ENCODE results near the gene HPGD. TPM values are rescaled to one million over a fixed set of nuclear protein-coding genes. Genes with fewer than 3 reads are reported as not detected.
A peak's percentile ranks its signal among the peaks of the same experiment; 100 is the strongest.

Gene HPGD
- total RNA-seq (85.7 TPM), polyA plus RNA-seq (100 to 1,000 TPM in 1 of 4 donors, 10 to 100 TPM in 3; 48.3 to 126 (median 87.9) TPM)

DNA sequence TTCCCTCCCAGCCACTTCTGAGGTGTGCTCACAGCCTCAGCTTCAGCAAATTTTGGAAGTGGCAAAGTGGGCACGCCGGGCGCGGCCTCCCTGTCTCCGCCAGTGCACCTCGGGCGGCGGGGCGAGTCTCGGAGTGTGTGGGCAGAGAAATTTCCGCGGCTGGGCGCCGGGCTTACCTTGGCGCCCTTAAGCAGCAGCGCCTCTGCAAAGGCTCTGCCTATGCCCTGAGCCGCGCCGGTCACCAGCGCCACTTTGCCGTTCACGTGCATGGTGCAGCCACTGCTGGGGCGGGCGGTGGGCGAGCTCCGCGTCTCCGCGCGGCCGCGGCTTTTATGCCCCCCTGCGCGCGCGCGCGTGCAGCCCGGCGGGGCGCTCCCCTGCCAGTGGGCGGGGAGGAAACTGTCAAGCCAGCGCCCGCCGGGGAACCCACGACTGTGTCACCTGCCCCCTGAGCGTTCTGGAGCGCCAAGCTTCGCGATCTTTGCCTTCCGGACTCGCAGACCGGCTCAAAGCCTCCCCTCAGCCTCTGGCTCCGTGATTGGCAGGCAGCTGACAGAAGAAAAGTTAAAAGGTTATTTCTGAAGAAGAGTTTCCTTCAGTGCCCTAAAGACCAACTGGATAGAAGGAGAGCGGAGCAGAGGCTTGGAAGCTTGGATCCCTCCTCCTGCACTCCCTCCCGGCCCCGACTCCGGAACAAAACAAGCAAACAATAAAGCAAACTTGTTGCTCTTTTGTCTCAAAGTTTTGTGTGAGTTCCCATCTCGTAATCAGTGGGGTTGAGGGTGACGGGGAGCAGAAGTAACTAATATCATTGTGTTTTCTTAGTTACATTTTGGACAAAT, at the start of gene HPGD:
HPGD (minus strand) TSS at position 306 of the 842 bp plus-strand sequence; CDS start at position 269, 37 bp downstream.
- peak within 1 kb of the TSS; percentile 89 for H3K4me3 ChIP-seq (ENCODE audit: low read depth, low read length)
- DNase-seq (peak; percentile 65 to 79 (median 70)), ATAC-seq (ENCODE audit: low read depth in 2 of 2) (peak; percentile 87 to 89)
- no peaks in the 10 kb centered on the region for H3K9me3 ChIP-seq (ENCODE audit: control insufficient read depth in 2 of 2, low read length in 2 of 2)
- Mint-ChIP-seq H3K4me3 (peak within 1 kb of the TSS; percentile 86 to 97 (median 91)), H3K4me1 (peaks cover 4 to 42% (median 23%) of the 10 kb centered on the region in 4 donors), H3K27me3 (peaks cover 37% of the 10 kb centered on the region), H3K36me3 (no peaks in the 10 kb centered on the region), H3K27ac (peak within 1 kb of the TSS; percentile 59 to 91 (median 89)), H3K9me3 (peaks cover 0 to 5% (median 3%) of the 10 kb centered on the region in 7 donors)
- peaks cover 8% of the 10 kb centered on the region for H3K27me3 ChIP-seq (ENCODE audit: control insufficient read depth, insufficient read depth, low read length)
- H3K27ac ChIP-seq (ENCODE audit: insufficient read depth, low read length, poor library complexity, severe bottlenecking) = peak within 1 kb of the TSS; percentile 76
- H3K36me3 ChIP-seq (ENCODE audit: control insufficient read depth, insufficient read depth, low read length) = no peaks in the 10 kb centered on the region
- peaks cover 5% of the 10 kb centered on the region for H3K4me1 ChIP-seq (ENCODE audit: control insufficient read depth, insufficient read depth, low read length, poor library complexity, severe bottlenecking)

DNA sequence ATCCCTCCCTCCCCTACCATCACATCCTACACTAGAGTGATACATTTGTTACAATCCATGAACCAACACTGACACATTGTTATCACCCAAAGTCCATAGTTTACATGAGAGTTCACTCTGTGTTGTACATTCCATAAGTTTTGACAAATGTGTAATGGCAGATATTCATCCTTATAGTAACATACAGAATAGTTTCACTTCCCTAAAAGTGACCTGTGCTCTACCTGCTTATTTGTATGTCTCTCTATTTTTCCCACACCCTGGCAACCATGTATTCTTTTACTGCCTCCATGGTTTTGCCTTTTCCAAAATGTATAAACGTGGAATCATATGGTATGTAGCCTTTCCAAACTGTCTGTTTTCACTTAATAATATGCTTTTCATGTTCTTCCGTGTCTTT, 42.2 kb upstream of the HPGD start:
- Histone ChIP-seq H3K9me3 (ENCODE audit: control insufficient read depth in 2 of 2, low read length in 2 of 2) (no peaks in the 10 kb centered on the region), H3K27ac (ENCODE audit: insufficient read depth, low read length, poor library complexity, severe bottlenecking) (no peak overlapping the region), H3K4me1 (ENCODE audit: control insufficient read depth, insufficient read depth, low read length, poor library complexity, severe bottlenecking) (no peaks in the 10 kb centered on the region), H3K36me3 (ENCODE audit: control insufficient read depth, insufficient read depth, low read length) (no peaks in the 10 kb centered on the region), H3K27me3 (ENCODE audit: control insufficient read depth, insufficient read depth, low read length) (no peaks in the 10 kb centered on the region), H3K4me3 (ENCODE audit: low read depth, low read length) (no peak overlapping the region)
- Mint-ChIP-seq H3K36me3 (no peaks in the 10 kb centered on the region), H3K9me3 (peaks cover 0 to 4% (median 0%) of the 10 kb centered on the region in 7 donors), H3K4me3 (no peak overlapping the region), H3K27ac (no peak overlapping the region), H3K27me3 (no peaks in the 10 kb centered on the region), H3K4me1 (peaks cover 0 to 5% (median 0%) of the 10 kb centered on the region in 4 donors)
- ATAC-seq (ENCODE audit: low read depth in 2 of 2) = no peak
- DNase-seq = no peak

DNA sequence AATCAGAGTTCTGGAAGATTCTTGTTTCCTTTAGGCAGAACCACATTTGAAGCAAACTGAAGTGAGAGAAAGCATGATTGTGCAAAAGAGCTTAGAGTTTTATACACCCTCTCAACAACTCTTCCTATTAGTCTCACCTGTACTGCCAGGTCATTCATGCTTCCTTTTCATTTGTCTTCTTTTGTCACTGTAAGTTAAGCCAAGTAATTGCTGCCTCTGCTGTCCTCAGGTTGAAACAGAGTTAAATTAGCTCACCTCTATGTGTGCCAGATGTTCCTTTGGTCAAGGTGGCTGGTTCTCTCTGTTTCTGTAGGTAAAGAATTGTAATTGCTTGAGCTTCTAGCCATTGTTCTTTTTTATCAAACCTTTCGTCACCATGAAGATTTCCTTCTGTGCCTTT, 41.1 kb upstream of the HPGD start:
- Mint-ChIP-seq H3K4me1 (peaks cover 0 to 5% (median 0%) of the 10 kb centered on the region in 4 donors), H3K9me3 (peaks cover 0 to 4% (median 0%) of the 10 kb centered on the region in 7 donors), H3K27ac (no peak overlapping the region)

DNA sequence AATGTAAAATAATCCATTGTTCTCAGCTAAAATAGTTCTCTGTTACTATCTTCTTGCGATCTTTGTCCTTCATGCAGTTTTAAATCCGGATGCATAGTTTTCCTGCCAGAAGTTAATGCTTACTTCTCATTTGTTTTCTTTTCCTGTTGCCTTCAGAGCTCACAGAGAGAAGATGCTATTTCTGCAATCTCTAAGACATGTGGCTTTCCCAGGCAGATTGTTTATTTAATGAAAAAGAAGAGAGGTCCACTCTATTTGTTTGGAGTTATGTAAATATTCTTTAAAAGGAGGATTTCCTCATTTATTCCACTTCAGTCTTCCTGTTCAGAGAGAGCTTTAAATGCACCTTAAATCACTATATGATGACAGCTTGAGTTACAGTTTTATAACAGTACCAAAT, 39.3 kb upstream of the HPGD start:
- no peak overlapping the region for H3K4me3 ChIP-seq (ENCODE audit: low read depth, low read length)
- ATAC-seq (ENCODE audit: low read depth in 2 of 2) (no peak), DNase-seq (no peak)
- H3K27me3 ChIP-seq (ENCODE audit: control insufficient read depth, insufficient read depth, low read length) = no peaks in the 10 kb centered on the region
- Mint-ChIP-seq H3K27ac (no peak overlapping the region), H3K4me1 (peaks cover 0 to 5% (median 0%) of the 10 kb centered on the region in 4 donors), H3K4me3 (no peak overlapping the region), H3K9me3 (peaks cover 0 to 6% (median 0%) of the 10 kb centered on the region in 7 donors), H3K36me3 (no peaks in the 10 kb centered on the region), H3K27me3 (no peaks in the 10 kb centered on the region)
- H3K9me3 ChIP-seq (ENCODE audit: control insufficient read depth in 2 of 2, low read length in 2 of 2) = no peaks in the 10 kb centered on the region
- no peaks in the 10 kb centered on the region for H3K4me1 ChIP-seq (ENCODE audit: control insufficient read depth, insufficient read depth, low read length, poor library complexity, severe bottlenecking)
- H3K36me3 ChIP-seq (ENCODE audit: control insufficient read depth, insufficient read depth, low read length) = no peaks in the 10 kb centered on the region
- H3K27ac ChIP-seq (ENCODE audit: insufficient read depth, low read length, poor library complexity, severe bottlenecking) = no peak overlapping the region

More for the DNA sequence above, 41.1 kb upstream of the HPGD start:
- H3K27me3 ChIP-seq (ENCODE audit: control insufficient read depth, insufficient read depth, low read length) = no peaks in the 10 kb centered on the region
- H3K4me1 ChIP-seq (ENCODE audit: control insufficient read depth, insufficient read depth, low read length, poor library complexity, severe bottlenecking) = no peaks in the 10 kb centered on the region
- ATAC-seq (ENCODE audit: low read depth in 2 of 2) = no peak
- no peaks in the 10 kb centered on the region for H3K27me3 Mint-ChIP-seq
- H3K36me3 ChIP-seq (ENCODE audit: control insufficient read depth, insufficient read depth, low read length) = no peaks in the 10 kb centered on the region
- DNase-seq = no peak
- no peak overlapping the region for H3K27ac ChIP-seq (ENCODE audit: insufficient read depth, low read length, poor library complexity, severe bottlenecking)
- H3K4me3 Mint-ChIP-seq = no peak overlapping the region
- H3K4me3 ChIP-seq (ENCODE audit: low read depth, low read length) = no peak overlapping the region
- H3K9me3 ChIP-seq (ENCODE audit: control insufficient read depth in 2 of 2, low read length in 2 of 2) = no peaks in the 10 kb centered on the region
- H3K36me3 Mint-ChIP-seq = no peaks in the 10 kb centered on the region

DNA sequence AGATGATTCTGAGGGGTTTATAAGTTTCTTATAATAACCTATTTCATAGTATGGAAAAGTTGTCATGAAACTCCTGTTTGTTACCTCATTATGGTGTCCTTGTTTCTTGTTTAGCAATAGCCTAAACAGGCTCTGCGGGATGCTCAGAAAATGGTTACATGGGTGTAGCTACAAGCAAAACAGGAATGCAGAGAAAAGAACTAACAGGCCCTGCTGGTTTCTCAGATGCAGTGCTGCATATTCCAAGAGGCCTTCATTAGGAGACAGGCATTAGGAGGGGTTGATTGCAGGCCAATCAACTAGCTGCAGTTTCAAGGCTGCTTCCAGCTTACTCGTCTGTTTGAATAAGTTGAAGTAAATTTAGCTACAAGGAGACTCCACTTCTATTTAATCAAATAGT, 37.6 kb upstream of the HPGD start:
- ATAC-seq (ENCODE audit: low read depth in 2 of 2) = no peak
- peaks cover 0 to 5% (median 0%) of the 10 kb centered on the region in 4 donors for H3K4me1 Mint-ChIP-seq

DNA sequence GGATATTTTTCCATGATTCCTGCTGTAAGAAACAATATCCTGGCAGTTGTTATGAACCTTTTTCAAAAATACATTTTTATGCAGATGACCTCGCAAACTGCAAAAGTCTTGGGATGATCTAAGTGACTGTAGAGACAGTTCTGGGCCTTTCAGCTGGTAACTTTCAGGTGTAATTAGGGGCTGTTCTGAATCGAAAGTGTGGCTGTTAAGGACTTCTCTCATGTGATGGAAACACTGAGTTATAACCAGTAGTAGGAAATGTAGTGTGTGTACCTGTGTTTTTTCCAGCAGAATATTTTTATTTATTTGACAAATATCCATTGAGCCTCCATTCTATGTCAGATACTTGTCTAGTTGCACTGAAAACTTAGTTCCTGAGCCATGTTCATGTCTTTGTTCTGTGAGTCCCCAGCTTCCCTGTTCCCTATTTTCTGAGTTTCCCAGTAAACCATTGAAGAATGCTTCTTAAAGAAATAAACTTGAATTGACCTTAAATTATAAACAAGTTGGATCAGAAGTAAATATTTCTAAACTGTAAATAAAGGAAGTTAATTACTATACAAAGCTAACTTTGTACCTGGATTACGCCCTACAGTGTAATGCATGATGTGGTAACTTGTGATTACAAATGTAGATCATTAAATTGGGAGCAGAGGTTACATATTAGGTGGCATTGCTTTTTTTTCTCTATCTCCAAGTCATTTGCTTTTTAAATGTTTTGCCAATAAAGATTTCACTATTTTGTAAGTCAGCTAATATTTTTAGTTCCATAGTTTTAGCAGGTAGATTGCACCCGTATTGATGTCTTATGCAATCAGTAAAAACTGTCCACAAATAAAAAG, 33.7 kb upstream of the HPGD start:
- H3K4me3 Mint-ChIP-seq = no peak overlapping the region
- no peak overlapping the region for H3K27ac Mint-ChIP-seq
- H3K4me3 ChIP-seq (ENCODE audit: low read depth, low read length) = no peak overlapping the region
- no peak overlapping the region for H3K27ac ChIP-seq (ENCODE audit: insufficient read depth, low read length, poor library complexity, severe bottlenecking)
- no peaks in the 10 kb centered on the region for H3K27me3 ChIP-seq (ENCODE audit: control insufficient read depth, insufficient read depth, low read length)
- DNase-seq = no peak
- H3K4me1 ChIP-seq (ENCODE audit: control insufficient read depth, insufficient read depth, low read length, poor library complexity, severe bottlenecking) = no peaks in the 10 kb centered on the region
- H3K27me3 Mint-ChIP-seq = no peaks in the 10 kb centered on the region
- no peaks in the 10 kb centered on the region for H3K36me3 Mint-ChIP-seq
- peaks cover 0 to 7% (median 5%) of the 10 kb centered on the region in 7 donors for H3K9me3 Mint-ChIP-seq
- H3K4me1 Mint-ChIP-seq = no peaks in the 10 kb centered on the region
- H3K9me3 ChIP-seq (ENCODE audit: control insufficient read depth in 2 of 2, low read length in 2 of 2) = no peaks in the 10 kb centered on the region
- ATAC-seq (ENCODE audit: low read depth in 2 of 2) = no peak
- H3K36me3 ChIP-seq (ENCODE audit: control insufficient read depth, insufficient read depth, low read length) = no peaks in the 10 kb centered on the region

More for the DNA sequence above, 37.6 kb upstream of the HPGD start:
- no peaks in the 10 kb centered on the region for H3K27me3 Mint-ChIP-seq
- Histone ChIP-seq H3K27ac (ENCODE audit: insufficient read depth, low read length, poor library complexity, severe bottlenecking) (no peak overlapping the region), H3K9me3 (ENCODE audit: control insufficient read depth in 2 of 2, low read length in 2 of 2) (no peaks in the 10 kb centered on the region), H3K27me3 (ENCODE audit: control insufficient read depth, insufficient read depth, low read length) (no peaks in the 10 kb centered on the region), H3K4me3 (ENCODE audit: low read depth, low read length) (no peak overlapping the region), H3K4me1 (ENCODE audit: control insufficient read depth, insufficient read depth, low read length, poor library complexity, severe bottlenecking) (no peaks in the 10 kb centered on the region), H3K36me3 (ENCODE audit: control insufficient read depth, insufficient read depth, low read length) (no peaks in the 10 kb centered on the region)
- H3K36me3 Mint-ChIP-seq = no peaks in the 10 kb centered on the region
- no peak overlapping the region for H3K4me3 Mint-ChIP-seq
- H3K9me3 Mint-ChIP-seq = peaks cover 0 to 6% (median 0%) of the 10 kb centered on the region in 7 donors
- no peak for DNase-seq
- no peak overlapping the region for H3K27ac Mint-ChIP-seq

DNA sequence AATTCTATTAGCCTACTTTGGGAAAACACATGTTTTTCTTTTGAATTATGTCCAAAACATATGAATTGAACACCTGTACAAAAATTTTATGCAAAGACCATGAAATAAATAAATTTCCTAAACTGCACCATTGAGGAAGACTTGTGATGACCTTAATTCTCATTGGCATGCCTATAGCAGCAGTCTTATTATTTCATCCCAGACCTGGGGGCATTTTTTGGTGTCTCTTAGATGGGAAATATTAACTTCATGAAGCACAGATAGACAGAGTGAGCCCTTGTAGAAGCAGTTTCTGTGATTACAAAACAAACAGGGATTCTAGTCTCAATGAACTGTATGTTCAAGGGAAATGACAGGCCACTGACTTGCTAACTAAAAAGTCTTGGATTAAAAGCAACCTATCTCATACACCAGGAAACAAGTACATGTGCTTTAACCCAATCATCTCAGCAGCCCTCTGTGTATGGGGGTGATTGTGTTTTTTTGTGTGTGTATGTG, 32.0 kb upstream of the HPGD start:
- H3K27ac ChIP-seq (ENCODE audit: insufficient read depth, low read length, poor library complexity, severe bottlenecking) = no peak overlapping the region
- no peak for DNase-seq
- no peak overlapping the region for H3K27ac Mint-ChIP-seq
- H3K4me3 ChIP-seq (ENCODE audit: low read depth, low read length) = no peak overlapping the region
- no peak overlapping the region for H3K4me3 Mint-ChIP-seq
- no peaks in the 10 kb centered on the region for H3K9me3 ChIP-seq (ENCODE audit: control insufficient read depth in 2 of 2, low read length in 2 of 2)
- no peaks in the 10 kb centered on the region for H3K4me1 ChIP-seq (ENCODE audit: control insufficient read depth, insufficient read depth, low read length, poor library complexity, severe bottlenecking)
- H3K9me3 Mint-ChIP-seq = peaks cover 0 to 10% (median 5%) of the 10 kb centered on the region in 7 donors
- H3K27me3 Mint-ChIP-seq = no peaks in the 10 kb centered on the region
- no peaks in the 10 kb centered on the region for H3K4me1 Mint-ChIP-seq
- no peak for ATAC-seq (ENCODE audit: low read depth in 2 of 2)
- no peaks in the 10 kb centered on the region for H3K36me3 ChIP-seq (ENCODE audit: control insufficient read depth, insufficient read depth, low read length)
- no peaks in the 10 kb centered on the region for H3K36me3 Mint-ChIP-seq
- H3K27me3 ChIP-seq (ENCODE audit: control insufficient read depth, insufficient read depth, low read length) = no peaks in the 10 kb centered on the region
